LNCAP (cell line): ENCODE results near the gene TTLL12.

Experiments used
- CTCF ChIP-seq: fragments of 450-650 bp; IDR thresholded peaks from 2 replicates; pipeline ENCODE4 v1.5.1; 2017; ENCODE audit warnings: mild to moderate bottlenecking

TTLL12 gene

GRCh38 chr22:43173976-43174720, 12.8 kb downstream of the TTLL12 start:
- no peak for TF ChIP-seq CTCF

- no peak for TF ChIP-seq CTCF
These were observed 13.4 kb downstream of the TTLL12 start for GRCh38 chr22:43173566-43173965.

GRCh38 chr22:43172191-43172590, 14.7 kb downstream of the TTLL12 start:
- TF ChIP-seq CTCF: no peak

GRCh38 chr22:43171607-43172006, 15.3 kb downstream of the TTLL12 start:
- no peak for TF ChIP-seq CTCF

GRCh38 chr22:43171019-43171491, 15.9 kb downstream of the TTLL12 start:
- no peak for TF ChIP-seq CTCF

- TF ChIP-seq CTCF: no peak
These were observed 16.8 kb downstream of the TTLL12 start for GRCh38 chr22:43170131-43170480.

GRCh38 chr22:43169310-43170130, 17.4 kb downstream of the TTLL12 start:
- TF ChIP-seq CTCF: no peak
